HL-60 (cell line): ENCODE measurements around the gene NDP.

ENCODE experiments used
- GABPA ChIP-seq: IDR thresholded peaks from 2 replicates; pipeline ENCODE4 v1.6.1; 2012; ENCODE audit warnings: low read depth
- TF ChIP-seq, protein P1 (sequence below): IDR thresholded peaks from one replicate; pipeline ENCODE4 v1.5.1; 2011; ENCODE audit warnings: low read length, control low read depth, inconsistent platforms; ENCODE audit not compliant: insufficient read depth

DNA sequence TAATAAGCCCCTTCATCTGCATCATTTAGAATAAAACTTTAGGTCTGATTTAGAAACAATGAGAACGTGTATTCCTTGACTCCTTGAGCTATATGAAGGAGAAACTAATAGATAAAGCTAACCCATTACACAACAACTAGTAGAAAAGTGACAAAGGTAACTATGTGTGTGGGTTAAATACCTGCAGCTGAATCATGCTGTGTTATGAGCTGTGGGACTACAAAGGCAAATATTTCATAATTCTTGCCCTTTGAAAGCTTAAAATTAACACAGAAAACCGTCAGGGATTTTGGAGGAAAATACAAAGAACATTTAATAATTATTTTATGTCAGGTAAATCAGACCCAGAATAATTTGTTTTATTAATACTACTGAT lies 898 bp upstream of the NDP start:
- TF ChIP-seq, protein P1, sequence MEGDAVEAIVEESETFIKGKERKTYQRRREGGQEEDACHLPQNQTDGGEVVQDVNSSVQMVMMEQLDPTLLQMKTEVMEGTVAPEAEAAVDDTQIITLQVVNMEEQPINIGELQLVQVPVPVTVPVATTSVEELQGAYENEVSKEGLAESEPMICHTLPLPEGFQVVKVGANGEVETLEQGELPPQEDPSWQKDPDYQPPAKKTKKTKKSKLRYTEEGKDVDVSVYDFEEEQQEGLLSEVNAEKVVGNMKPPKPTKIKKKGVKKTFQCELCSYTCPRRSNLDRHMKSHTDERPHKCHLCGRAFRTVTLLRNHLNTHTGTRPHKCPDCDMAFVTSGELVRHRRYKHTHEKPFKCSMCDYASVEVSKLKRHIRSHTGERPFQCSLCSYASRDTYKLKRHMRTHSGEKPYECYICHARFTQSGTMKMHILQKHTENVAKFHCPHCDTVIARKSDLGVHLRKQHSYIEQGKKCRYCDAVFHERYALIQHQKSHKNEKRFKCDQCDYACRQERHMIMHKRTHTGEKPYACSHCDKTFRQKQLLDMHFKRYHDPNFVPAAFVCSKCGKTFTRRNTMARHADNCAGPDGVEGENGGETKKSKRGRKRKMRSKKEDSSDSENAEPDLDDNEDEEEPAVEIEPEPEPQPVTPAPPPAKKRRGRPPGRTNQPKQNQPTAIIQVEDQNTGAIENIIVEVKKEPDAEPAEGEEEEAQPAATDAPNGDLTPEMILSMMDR = no peak
- no peak for TF ChIP-seq GABPA
